Measurements from ENCODE around the gene TROAP. TPM values are rescaled to one million over a fixed set of nuclear protein-coding genes. Genes with fewer than 3 reads are reported as not detected.

Gene TROAP
- total RNA-seq, 3 donors from 2014 or later (not counting 1 experiment from before 2014, with no cell fraction given) = 0.58 to 3.0 (median 2.2) TPM

DNA sequence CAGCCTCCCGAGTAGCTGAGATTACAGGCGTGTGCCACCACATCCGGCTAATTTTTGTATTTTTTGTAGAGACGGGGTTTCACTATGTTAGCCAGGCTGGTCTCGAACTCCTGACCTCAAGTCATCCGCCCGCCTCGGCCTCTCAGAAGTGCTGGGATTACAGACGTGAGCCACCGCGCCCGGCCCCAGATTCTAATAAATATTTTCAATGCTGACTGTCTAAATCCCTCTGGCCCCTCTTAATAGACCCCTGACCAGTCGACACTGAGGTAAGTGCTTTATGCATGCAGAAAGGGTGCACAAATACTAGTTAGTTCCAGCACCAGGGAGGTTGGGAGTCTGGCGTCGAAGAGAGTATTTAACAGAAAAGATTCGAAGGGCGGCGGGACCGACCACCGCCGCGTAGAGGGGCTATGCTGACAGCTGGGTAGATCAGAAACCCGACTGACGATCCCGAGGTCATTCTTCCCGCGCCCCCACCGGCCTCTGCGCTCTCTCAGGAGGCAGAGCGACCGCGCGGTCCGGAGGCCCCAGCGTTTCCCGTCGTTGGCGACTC is 43.1 kb downstream of the TROAP start:
- Mint-ChIP-seq H3K9me3 (no peaks in the 10 kb centered on the region), H3K4me3 (peak overlapping the region; percentile 84), H3K27ac (peak overlapping the region; percentile 78 to 91), H3K27me3 (ENCODE audit: low read depth in 2 of 2) (peaks cover 0 to 3% of the 10 kb centered on the region in 2 donors), H3K36me3 (no peaks in the 10 kb centered on the region), H3K4me1 (peaks cover 20 to 28% of the 10 kb centered on the region in 2 donors)
- 7% methylated on average over 38 of the region's 38 CpGs for WGBS (ENCODE audit: insufficient coverage)
- ATAC-seq = peak; percentile 1 to 19 (median 12)
- H3K27me3 ChIP-seq (ENCODE audit: control insufficient read depth, insufficient read depth, low read length) = no peaks in the 10 kb centered on the region
- peak overlapping the region; percentile 95 for H3K4me3 ChIP-seq (ENCODE audit: low read length)
- DNase-seq = no peak
- intact Hi-C loops (cut with micrococcal nuclease) = no loop called here
- H3K9me3 ChIP-seq (ENCODE audit: control insufficient read depth, insufficient read depth, low read length) = no peaks in the 10 kb centered on the region
- H3K4me1 ChIP-seq (ENCODE audit: control insufficient read depth, insufficient read depth, low read length) = peaks cover 13% of the 10 kb centered on the region
- TF ChIP-seq, protein P1, sequence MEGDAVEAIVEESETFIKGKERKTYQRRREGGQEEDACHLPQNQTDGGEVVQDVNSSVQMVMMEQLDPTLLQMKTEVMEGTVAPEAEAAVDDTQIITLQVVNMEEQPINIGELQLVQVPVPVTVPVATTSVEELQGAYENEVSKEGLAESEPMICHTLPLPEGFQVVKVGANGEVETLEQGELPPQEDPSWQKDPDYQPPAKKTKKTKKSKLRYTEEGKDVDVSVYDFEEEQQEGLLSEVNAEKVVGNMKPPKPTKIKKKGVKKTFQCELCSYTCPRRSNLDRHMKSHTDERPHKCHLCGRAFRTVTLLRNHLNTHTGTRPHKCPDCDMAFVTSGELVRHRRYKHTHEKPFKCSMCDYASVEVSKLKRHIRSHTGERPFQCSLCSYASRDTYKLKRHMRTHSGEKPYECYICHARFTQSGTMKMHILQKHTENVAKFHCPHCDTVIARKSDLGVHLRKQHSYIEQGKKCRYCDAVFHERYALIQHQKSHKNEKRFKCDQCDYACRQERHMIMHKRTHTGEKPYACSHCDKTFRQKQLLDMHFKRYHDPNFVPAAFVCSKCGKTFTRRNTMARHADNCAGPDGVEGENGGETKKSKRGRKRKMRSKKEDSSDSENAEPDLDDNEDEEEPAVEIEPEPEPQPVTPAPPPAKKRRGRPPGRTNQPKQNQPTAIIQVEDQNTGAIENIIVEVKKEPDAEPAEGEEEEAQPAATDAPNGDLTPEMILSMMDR (IDR thresholded peaks at IDR 0.05) = no peak
- H3K36me3 ChIP-seq (ENCODE audit: control insufficient read depth, insufficient read depth, low read length) = no peaks in the 10 kb centered on the region
- H3K27ac ChIP-seq (ENCODE audit: low read length) = peak overlapping the region; percentile 90

DNA sequence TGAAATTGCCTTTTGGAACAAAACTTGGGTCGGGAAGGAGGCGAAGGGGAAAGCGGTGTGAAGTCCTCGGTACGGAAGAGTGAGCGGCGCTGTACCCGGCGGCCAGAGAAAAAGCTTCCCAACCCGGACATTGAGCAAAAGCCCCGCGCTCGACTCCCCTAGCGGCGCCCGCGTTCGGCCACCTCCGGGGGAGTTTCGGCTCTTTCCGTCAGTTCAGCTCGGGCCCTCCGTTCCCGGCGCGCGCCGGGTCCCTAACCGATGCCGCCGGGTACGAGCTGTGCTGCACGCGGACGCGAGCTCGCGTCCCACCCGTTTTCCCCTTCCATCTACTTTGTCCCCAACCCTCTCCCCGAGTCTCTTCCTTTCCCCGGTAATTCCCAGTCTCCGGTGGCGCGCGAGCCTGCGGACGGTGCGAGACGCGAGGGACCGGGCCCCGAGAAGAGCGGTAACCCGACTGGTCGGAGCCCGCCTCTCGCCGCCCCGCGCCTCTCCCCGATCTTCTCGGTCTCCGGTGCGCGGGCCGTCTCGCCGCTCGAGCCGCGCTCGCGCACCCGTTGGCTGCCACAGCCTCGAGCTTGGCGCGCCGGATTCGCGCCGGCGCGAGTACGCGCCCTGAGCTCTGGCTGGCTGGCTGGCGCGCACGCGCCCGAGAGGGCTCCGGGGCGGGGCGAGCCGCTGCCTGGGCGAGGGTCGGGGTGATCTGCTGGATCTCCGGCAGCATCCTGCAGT is 43.8 kb downstream of the TROAP start:
- under 1% methylated on average over 97 of the region's 97 CpGs for WGBS (ENCODE audit: insufficient coverage)
- Histone ChIP-seq H3K36me3 (ENCODE audit: control insufficient read depth, insufficient read depth, low read length) (no peaks in the 10 kb centered on the region), H3K27me3 (ENCODE audit: control insufficient read depth, insufficient read depth, low read length) (no peaks in the 10 kb centered on the region), H3K4me1 (ENCODE audit: control insufficient read depth, insufficient read depth, low read length) (peaks cover 13% of the 10 kb centered on the region), H3K9me3 (ENCODE audit: control insufficient read depth, insufficient read depth, low read length) (no peaks in the 10 kb centered on the region), H3K4me3 (ENCODE audit: low read length) (peak overlapping the region; percentile 95), H3K27ac (ENCODE audit: low read length) (peak overlapping the region; percentile 90)
- H3K4me3 Mint-ChIP-seq = peak overlapping the region; percentile 84
- peak overlapping the region; percentile 78 to 91 for H3K27ac Mint-ChIP-seq
- peak; percentile 82 to 91 for DNase-seq
- H3K36me3 Mint-ChIP-seq = no peaks in the 10 kb centered on the region
- peak; percentile 82 to 91 (median 83) for ATAC-seq
- no peaks in the 10 kb centered on the region for H3K27me3 Mint-ChIP-seq (ENCODE audit: low read depth in 2 of 2)
- no peaks in the 10 kb centered on the region for H3K9me3 Mint-ChIP-seq
- H3K4me1 Mint-ChIP-seq = peaks cover 25 to 33% of the 10 kb centered on the region in 2 donors
- intact Hi-C loops (cut with micrococcal nuclease) = no loop called here
- TF ChIP-seq, protein P1 (IDR thresholded peaks at IDR 0.05) = no peak

DNA sequence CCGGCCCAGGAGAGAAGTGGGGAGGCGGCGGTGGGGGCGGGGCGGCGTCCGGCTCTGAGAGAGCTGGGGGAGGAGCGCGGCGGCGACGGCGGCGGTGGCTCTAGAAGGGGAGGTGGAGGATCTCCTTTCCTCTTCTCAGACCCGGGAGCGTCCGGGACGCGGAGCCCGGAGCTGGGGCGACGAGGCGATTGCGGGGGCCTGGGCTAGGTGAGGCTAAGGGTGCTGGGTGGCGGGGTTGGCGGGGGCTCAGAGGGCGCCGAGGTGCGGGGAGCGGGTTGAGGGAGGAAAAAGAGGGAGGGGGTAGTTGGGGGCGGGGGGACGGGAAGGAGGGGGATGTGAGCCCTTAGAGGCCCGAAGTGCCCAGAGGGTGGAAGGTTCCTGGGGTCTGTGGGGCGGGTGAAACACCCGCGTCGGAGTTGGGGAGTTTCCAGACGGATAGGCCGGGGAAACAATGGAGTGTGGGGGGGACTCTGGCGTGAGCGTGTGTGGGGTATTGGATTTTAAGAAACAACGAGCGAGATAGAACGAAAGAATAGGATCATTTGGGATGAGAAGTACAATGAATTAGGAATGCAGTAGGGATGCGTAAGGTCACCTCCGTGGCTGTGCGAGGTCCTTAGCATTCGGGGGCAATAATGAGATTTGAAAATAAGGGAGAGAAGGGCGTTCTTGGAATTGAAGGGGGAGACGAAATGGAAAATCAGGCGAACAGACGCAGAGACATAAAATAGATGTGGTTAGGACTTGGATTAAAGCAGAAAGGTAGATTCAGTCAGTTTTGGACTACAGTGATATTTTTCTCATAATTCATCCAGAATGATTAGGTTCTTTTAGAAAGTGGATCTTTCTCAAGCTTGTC is 44.6 kb downstream of the TROAP start, which contains the start of gene SPATS2:
Gene SPATS2, plus strand, starts transcription at position 82 of the 859 bp plus-strand sequence. CDS start 93,551 bp downstream, outside the sequence.
- no peaks in the 10 kb centered on the region for H3K9me3 Mint-ChIP-seq
- intact Hi-C loops (cut with micrococcal nuclease) = no loop called here
- ATAC-seq = peak in 1 of 3 donors; percentile 23

More for the DNA sequence above, 44.6 kb downstream of the TROAP start, which contains the start of gene SPATS2:
- Mint-ChIP-seq H3K36me3 (no peaks in the 10 kb centered on the region), H3K4me1 (peaks cover 25 to 33% of the 10 kb centered on the region in 2 donors), H3K27ac (peak within 1 kb of the TSS; percentile 78 to 91), H3K4me3 (peak within 1 kb of the TSS; percentile 84), H3K27me3 (ENCODE audit: low read depth in 2 of 2) (no peaks in the 10 kb centered on the region)
- 3% methylated on average over 51 of the region's 52 CpGs for WGBS (ENCODE audit: insufficient coverage)
- no peaks in the 10 kb centered on the region for H3K27me3 ChIP-seq (ENCODE audit: control insufficient read depth, insufficient read depth, low read length)
- peaks cover 13% of the 10 kb centered on the region for H3K4me1 ChIP-seq (ENCODE audit: control insufficient read depth, insufficient read depth, low read length)
- DNase-seq = peak; percentile 59 to 76
- H3K4me3 ChIP-seq (ENCODE audit: low read length) = peak within 1 kb of the TSS; percentile 95
- H3K36me3 ChIP-seq (ENCODE audit: control insufficient read depth, insufficient read depth, low read length) = no peaks in the 10 kb centered on the region
- peak within 1 kb of the TSS; percentile 90 for H3K27ac ChIP-seq (ENCODE audit: low read length)
- TF ChIP-seq, protein P1 (IDR thresholded peaks at IDR 0.05) = no peak
- no peaks in the 10 kb centered on the region for H3K9me3 ChIP-seq (ENCODE audit: control insufficient read depth, insufficient read depth, low read length)

All from natural killer cell (primary cell).